ENCODE results near the gene BICC1. TPM values are rescaled to one million over a fixed set of nuclear protein-coding genes. Genes with fewer than 3 reads are reported as not detected.

Gene BICC1
- total and polyA plus RNA-seq, 9 donors = 15.2 to 26.9 (median 19.7) TPM

DNA sequence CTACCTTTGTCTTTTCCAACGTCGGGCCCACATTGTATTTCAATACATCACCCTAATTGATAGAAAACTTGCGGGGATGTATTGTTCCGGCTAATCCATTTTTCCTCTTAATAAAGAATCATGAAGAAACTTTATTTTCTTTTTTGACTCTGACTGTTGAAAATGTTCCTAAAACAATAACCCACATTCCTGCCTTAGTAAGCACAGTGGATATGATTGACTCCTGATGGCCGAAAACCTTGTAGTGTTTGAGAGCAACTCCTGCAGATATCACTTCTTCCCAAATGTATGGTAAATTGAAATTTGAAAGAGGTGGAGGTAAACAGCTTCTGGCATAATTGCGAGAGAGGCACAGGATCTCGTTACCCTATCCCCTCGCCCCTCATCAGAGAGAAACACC lies 65.7 kb downstream of the BICC1 start:
- Histone ChIP-seq H3K4me1 (ENCODE audit: control insufficient read depth, insufficient read depth, low read length) (peaks cover 15% of the 10 kb centered on the region), H3K36me3 (ENCODE audit: control insufficient read depth, insufficient read depth, low read length) (no peaks in the 10 kb centered on the region), H3K27me3 (ENCODE audit: control insufficient read depth, insufficient read depth, low read length) (no peaks in the 10 kb centered on the region), H3K4me3 (ENCODE audit: low read length) (no peak overlapping the region), H3K9me3 (replicated peaks; ENCODE audit: control insufficient read depth, low read depth, low read length) (peaks cover 4% of the 10 kb centered on the region), H3K27ac (ENCODE audit: low read length) (peak overlapping the region; percentile 85)
- WGBS (ENCODE audit: insufficient coverage) = no CpG with 5 or more reads among the region's 8 CpGs
- peak; percentile 24 for DNase-seq

DNA sequence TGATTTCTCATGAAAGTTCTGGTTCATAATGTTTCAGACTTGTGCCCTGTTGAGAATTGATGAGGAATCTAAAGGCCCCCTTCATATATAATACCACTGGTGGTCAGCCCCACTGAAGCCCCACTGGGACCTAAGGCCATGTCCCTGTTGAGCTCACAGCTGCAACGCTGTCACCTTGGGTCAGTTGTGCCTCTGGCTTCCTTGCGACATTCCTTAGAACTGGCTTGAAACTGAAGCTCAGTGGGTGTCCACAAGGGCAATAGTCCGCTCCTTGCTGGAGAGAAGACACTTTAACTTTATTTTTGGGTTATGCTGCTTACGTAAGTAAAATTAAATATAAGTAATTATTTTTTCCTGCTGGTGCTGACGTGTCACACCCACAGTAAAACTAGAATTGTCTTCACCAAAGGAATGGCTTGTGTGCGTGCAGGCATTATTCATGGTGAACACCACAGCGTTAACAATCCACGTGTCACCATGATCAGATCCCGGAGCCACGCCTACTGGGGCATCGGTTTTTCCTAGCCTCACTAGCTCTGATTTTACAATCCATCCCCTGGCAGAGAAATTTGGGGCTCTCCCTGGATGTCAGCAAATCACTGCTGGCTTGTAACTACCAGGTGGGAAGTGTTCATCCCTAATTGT lies 66.5 kb downstream of the BICC1 start:
- peak; percentile 11 for DNase-seq
- peaks cover 15% of the 10 kb centered on the region for H3K4me1 ChIP-seq (ENCODE audit: control insufficient read depth, insufficient read depth, low read length)
- H3K4me3 ChIP-seq (ENCODE audit: low read length) = no peak overlapping the region
- H3K27ac ChIP-seq (ENCODE audit: low read length) = peak overlapping the region; percentile 85
- WGBS (ENCODE audit: insufficient coverage) = 77% methylated on average over 5 of the region's 11 CpGs
- no peaks in the 10 kb centered on the region for H3K36me3 ChIP-seq (ENCODE audit: control insufficient read depth, insufficient read depth, low read length)
- no peaks in the 10 kb centered on the region for H3K27me3 ChIP-seq (ENCODE audit: control insufficient read depth, insufficient read depth, low read length)
- H3K9me3 ChIP-seq (replicated peaks; ENCODE audit: control insufficient read depth, low read depth, low read length) = peaks cover 6% of the 10 kb centered on the region

DNA sequence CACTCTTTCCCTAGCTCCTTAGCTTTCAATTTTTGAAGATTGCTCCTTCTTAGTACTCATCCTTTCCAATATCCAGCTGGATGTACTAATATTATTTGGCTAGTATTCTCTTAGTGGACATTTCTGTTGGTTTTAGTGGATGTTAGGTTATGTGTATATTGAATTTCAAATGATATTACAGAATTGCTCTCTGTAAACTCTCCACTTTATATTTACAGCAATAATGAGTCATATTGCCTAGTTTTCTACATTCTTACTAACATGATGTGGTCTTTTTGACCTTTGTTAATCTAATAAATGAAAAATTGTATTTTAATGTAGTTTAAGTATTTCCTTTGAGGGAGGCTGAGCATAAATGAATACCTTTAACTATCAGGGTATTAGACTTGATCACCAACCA lies 69.4 kb downstream of the BICC1 start:
- no peaks in the 10 kb centered on the region for H3K36me3 ChIP-seq (ENCODE audit: control insufficient read depth, insufficient read depth, low read length)
- H3K9me3 ChIP-seq (replicated peaks; ENCODE audit: control insufficient read depth, low read depth, low read length) = peaks cover 6% of the 10 kb centered on the region
- no peak overlapping the region for H3K27ac ChIP-seq (ENCODE audit: low read length)
- DNase-seq = no peak
- no peaks in the 10 kb centered on the region for H3K27me3 ChIP-seq (ENCODE audit: control insufficient read depth, insufficient read depth, low read length)
- peaks cover 11% of the 10 kb centered on the region for H3K4me1 ChIP-seq (ENCODE audit: control insufficient read depth, insufficient read depth, low read length)
- no peak overlapping the region for H3K4me3 ChIP-seq (ENCODE audit: low read length)

DNA sequence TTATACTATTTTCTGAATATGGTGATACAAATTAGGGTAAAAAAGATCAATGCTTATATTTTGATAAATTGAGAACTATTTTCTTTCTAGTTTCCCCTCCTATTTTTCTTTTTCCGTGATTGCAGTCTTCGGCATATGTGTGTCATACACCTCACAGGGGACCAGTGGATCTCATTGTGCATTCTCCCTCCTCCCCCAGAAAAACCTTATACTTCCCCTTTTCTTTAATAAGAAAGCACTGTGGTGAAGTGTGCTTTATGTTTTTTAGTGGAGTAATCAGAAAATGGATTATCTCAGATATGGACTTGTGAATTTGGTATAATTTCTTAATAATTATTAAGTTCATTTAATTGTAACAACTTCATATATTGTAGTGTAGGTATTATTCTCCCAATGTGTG lies 72.8 kb downstream of the BICC1 start:
- Histone ChIP-seq H3K27ac (ENCODE audit: low read length) (no peak overlapping the region), H3K36me3 (ENCODE audit: control insufficient read depth, insufficient read depth, low read length) (peaks cover 3% of the 10 kb centered on the region), H3K27me3 (ENCODE audit: control insufficient read depth, insufficient read depth, low read length) (no peaks in the 10 kb centered on the region), H3K9me3 (replicated peaks; ENCODE audit: control insufficient read depth, low read depth, low read length) (peaks cover 6% of the 10 kb centered on the region), H3K4me1 (ENCODE audit: control insufficient read depth, insufficient read depth, low read length) (no peaks in the 10 kb centered on the region), H3K4me3 (ENCODE audit: low read length) (no peak overlapping the region)
- DNase-seq = no peak
- WGBS (ENCODE audit: insufficient coverage) = no CpG with 5 or more reads among the region's 2 CpGs

DNA sequence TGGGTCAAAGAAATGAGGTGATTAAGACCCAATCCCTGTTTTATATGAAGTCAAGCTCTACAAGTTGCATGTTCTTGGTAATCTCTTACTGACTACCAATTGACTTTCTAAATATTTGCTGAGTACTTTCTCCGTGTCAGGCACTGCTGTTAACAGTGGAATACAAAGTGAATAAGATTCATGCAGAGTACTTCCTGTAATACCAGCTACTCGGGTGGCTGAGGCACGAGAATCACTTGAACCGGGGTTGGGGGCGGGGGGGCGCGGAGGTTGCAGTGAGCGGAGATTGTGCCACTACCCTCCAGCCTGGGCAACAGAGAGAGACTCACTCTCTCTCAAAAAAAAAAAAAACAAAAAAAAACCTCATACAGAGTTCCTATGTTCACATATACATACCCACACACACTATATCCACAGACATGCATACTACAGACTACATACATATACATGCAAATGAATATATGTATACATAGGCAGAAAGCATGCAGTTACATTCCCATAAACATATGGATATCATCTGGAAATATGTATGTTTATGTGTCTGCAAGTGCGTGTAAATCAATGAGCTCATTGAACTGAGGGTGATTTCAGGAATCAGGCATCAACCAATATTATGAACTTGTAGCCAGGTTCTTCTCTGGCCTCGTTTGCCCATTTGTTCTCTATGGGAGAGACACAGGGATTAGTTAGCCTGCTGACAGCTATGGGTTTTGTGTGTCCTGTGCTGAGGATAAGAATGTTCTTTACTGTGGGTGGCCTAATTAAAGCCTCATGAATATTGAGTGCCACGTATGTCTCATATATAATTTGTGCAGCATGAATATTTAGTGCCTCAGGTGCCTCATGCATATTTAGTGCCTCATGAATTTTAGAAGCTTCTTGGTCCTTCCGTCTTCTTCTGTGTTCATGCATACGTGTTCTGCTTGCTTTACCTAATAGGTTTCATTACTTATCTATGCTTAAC lies 73.9 kb downstream of the BICC1 start:
- peaks cover 6% of the 10 kb centered on the region for H3K9me3 ChIP-seq (replicated peaks; ENCODE audit: control insufficient read depth, low read depth, low read length)
- no peak overlapping the region for H3K4me3 ChIP-seq (ENCODE audit: low read length)
- H3K27ac ChIP-seq (ENCODE audit: low read length) = no peak overlapping the region
- 80% methylated on average over 6 of the region's 13 CpGs for WGBS (ENCODE audit: insufficient coverage)
- peaks cover 3% of the 10 kb centered on the region for H3K36me3 ChIP-seq (ENCODE audit: control insufficient read depth, insufficient read depth, low read length)
- H3K27me3 ChIP-seq (ENCODE audit: control insufficient read depth, insufficient read depth, low read length) = no peaks in the 10 kb centered on the region
- no peak for DNase-seq
- H3K4me1 ChIP-seq (ENCODE audit: control insufficient read depth, insufficient read depth, low read length) = peaks cover 2% of the 10 kb centered on the region

DNA sequence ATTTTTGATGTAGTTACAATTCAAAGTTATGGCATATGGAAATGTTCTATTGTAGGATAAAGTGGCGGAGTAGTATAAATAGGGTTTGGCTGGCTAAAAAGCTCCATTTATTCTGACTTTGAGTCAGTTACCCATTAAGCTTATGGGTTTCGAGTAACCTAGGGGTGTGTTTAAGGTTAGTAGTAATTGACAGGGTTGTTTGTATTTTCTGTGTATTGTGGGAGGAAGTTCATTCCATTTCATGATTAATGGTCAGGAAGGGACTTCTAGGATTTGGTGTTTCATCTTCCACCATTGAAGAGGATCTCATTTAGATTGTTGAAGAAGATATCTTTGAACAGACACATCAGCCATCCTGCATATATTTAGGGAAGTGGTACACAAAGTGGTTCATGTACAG lies 75.0 kb downstream of the BICC1 start:
- H3K36me3 ChIP-seq (ENCODE audit: control insufficient read depth, insufficient read depth, low read length) = peaks cover 3% of the 10 kb centered on the region
- peaks cover 2% of the 10 kb centered on the region for H3K4me1 ChIP-seq (ENCODE audit: control insufficient read depth, insufficient read depth, low read length)
- peaks cover 3% of the 10 kb centered on the region for H3K9me3 ChIP-seq (replicated peaks; ENCODE audit: control insufficient read depth, low read depth, low read length)
- 100% methylated on average over 1 of the region's 2 CpGs for WGBS (ENCODE audit: insufficient coverage)
- H3K27me3 ChIP-seq (ENCODE audit: control insufficient read depth, insufficient read depth, low read length) = no peaks in the 10 kb centered on the region
- DNase-seq = no peak
- peak overlapping the region; percentile 38 for H3K27ac ChIP-seq (ENCODE audit: low read length)
- no peak overlapping the region for H3K4me3 ChIP-seq (ENCODE audit: low read length)

DNA sequence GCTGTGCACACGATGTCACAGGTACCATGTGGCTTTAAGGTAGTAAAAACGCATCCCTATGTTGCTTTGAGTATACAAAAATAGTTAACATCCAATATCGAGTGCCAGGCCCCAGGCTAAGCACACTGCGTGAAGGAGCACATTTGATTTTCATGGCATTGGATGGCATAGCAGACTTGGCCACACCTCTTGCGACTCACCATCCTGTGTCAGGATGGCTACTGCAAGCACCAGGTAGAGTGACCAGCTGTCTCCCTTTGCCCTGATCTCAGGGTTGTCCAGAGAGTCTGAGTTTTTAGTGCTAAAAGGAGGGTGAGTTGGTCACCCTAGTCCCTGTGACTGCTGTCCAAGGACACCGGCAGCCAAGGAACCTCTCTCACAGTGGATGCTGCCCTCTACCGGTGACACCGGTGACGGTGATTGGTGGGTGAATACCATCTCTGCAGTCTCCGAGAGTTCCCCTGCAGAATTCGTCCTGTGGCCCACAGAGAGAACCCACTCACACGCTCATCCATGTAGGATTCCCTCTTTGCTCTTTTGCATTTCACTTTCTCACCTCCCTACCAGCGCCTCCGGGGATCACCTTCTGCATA lies 76.1 kb downstream of the BICC1 start:
- DNase-seq = no peak
- H3K9me3 ChIP-seq (replicated peaks; ENCODE audit: control insufficient read depth, low read depth, low read length) = peaks cover under 1% of the 10 kb centered on the region
- WGBS (ENCODE audit: insufficient coverage) = 80% methylated on average over 10 of the region's 14 CpGs
- peaks cover 5% of the 10 kb centered on the region for H3K36me3 ChIP-seq (ENCODE audit: control insufficient read depth, insufficient read depth, low read length)
- H3K27me3 ChIP-seq (ENCODE audit: control insufficient read depth, insufficient read depth, low read length) = no peaks in the 10 kb centered on the region
- H3K27ac ChIP-seq (ENCODE audit: low read length) = no peak overlapping the region
- H3K4me1 ChIP-seq (ENCODE audit: control insufficient read depth, insufficient read depth, low read length) = peaks cover 2% of the 10 kb centered on the region
- H3K4me3 ChIP-seq (ENCODE audit: low read length) = no peak overlapping the region

DNA sequence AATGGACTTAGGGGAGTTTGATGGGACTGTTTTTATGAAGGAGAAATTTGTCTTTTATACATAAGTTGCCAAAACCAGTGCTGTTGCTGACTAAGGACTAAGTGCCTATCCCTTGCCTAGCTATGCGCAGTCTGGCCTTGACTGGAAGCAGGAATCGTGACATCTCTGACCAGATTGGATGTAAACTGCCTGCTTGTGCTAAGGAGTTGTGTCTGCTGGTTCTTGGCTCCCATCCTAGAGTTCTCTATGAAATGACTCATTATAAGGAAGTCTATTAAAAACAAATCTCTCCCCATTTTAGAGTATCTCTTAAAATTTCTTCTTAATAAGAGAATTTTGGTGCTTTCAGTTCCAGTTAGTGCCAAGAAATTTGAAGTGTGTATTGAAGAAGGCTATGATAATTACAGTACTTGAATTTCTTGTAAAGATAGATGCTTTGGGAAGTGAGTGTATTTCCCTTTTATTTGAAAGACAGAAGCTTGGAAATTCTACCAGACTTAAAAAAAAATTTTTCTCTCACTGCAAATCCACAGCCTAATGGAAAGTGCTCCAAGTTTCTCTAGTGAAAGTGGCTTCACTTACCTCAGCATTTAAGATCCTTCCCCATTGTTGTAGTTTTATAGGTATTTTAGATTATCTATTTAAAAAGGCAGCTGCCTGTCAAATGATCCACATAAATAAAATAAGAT lies 77.6 kb downstream of the BICC1 start:
- peak; percentile 93 for DNase-seq
- Histone ChIP-seq H3K36me3 (ENCODE audit: control insufficient read depth, insufficient read depth, low read length) (peaks cover 5% of the 10 kb centered on the region), H3K4me1 (ENCODE audit: control insufficient read depth, insufficient read depth, low read length) (peaks cover 2% of the 10 kb centered on the region), H3K4me3 (ENCODE audit: low read length) (no peak overlapping the region), H3K9me3 (replicated peaks; ENCODE audit: control insufficient read depth, low read depth, low read length) (no peaks in the 10 kb centered on the region), H3K27ac (ENCODE audit: low read length) (peak overlapping the region; percentile 54), H3K27me3 (ENCODE audit: control insufficient read depth, insufficient read depth, low read length) (no peaks in the 10 kb centered on the region)
- no CpG with 5 or more reads among the region's 2 CpGs for WGBS (ENCODE audit: insufficient coverage)

DNA sequence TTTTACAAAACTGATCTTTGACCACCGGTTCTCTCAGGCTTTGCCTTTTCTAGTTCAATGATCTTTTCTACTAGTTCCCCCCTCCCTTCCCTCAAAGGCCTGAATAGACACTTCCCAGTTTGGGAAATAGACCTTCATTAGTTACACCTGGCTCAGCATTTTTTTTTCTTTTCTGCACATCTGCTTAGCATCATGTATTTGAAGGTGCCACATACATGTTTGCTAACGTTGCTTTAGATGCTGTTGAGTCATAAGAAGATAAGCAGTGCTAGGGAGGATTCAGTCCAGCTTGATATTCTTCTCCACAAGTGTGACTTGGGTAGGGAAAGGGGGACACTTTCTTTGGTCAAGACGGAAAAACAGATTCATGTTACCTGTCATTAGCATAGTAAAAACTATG lies 78.3 kb downstream of the BICC1 start:
- Histone ChIP-seq H3K4me1 (ENCODE audit: control insufficient read depth, insufficient read depth, low read length) (peaks cover 2% of the 10 kb centered on the region), H3K36me3 (ENCODE audit: control insufficient read depth, insufficient read depth, low read length) (peaks cover 5% of the 10 kb centered on the region), H3K9me3 (replicated peaks; ENCODE audit: control insufficient read depth, low read depth, low read length) (no peaks in the 10 kb centered on the region), H3K4me3 (ENCODE audit: low read length) (no peak overlapping the region), H3K27me3 (ENCODE audit: control insufficient read depth, insufficient read depth, low read length) (no peaks in the 10 kb centered on the region), H3K27ac (ENCODE audit: low read length) (peak overlapping the region; percentile 54)
- no peak for DNase-seq
- WGBS (ENCODE audit: insufficient coverage) = 52% methylated on average over 2 of the region's 3 CpGs

DNA sequence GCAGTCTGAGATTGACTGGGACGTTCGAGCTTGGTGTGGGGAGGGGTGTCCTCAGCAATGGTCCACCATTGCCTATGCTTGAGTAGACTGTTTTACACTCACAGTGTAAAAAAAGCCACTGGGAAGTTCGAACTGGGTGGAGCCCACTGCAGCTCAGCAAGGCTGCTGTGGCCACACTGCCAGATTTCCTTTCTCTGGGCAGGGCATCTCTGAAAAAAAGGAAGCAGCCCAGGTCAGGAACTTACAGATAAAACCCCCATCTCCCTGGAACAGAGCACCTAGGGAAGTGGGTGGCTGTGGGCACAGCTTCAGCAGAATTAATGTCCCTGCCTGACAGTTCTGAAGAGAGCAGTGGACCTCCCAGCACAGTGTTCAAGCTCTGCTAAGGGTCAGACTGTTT lies 80.3 kb downstream of the BICC1 start:
- peaks cover 5% of the 10 kb centered on the region for H3K36me3 ChIP-seq (ENCODE audit: control insufficient read depth, insufficient read depth, low read length)
- no peak overlapping the region for H3K4me3 ChIP-seq (ENCODE audit: low read length)
- H3K27me3 ChIP-seq (ENCODE audit: control insufficient read depth, insufficient read depth, low read length) = no peaks in the 10 kb centered on the region
- no peak for DNase-seq
- H3K27ac ChIP-seq (ENCODE audit: low read length) = no peak overlapping the region
- WGBS (ENCODE audit: insufficient coverage) = 100% methylated on average over 1 of the region's 3 CpGs
- H3K4me1 ChIP-seq (ENCODE audit: control insufficient read depth, insufficient read depth, low read length) = peaks cover 2% of the 10 kb centered on the region
- H3K9me3 ChIP-seq (replicated peaks; ENCODE audit: control insufficient read depth, low read depth, low read length) = peaks cover 8% of the 10 kb centered on the region

Data from muscle of leg (tissue), 11 donors.